HepG2 (cell line): ENCODE results near the gene PRKCZ. TPM values are rescaled to one million over a fixed set of nuclear protein-coding genes. Genes with fewer than 3 reads are reported as not detected.
A peak's percentile ranks its signal among the peaks of the same experiment; 100 is the strongest.

ENCODE experiments used
- ATF7 ChIP-seq, 2 experiments: fragments of 450-650 bp in 1 of 2; sonication (generic) in 1 of 2; formaldehyde crosslinking in 1 of 2; IDR thresholded peaks; 2 replicates each; pipeline versions ENCODE4 v1.4.0 to v1.6.1; 2016 to 2020; ENCODE audit warnings: antibody characterized with exemption in 1 of 2, mild to moderate bottlenecking in 1 of 2, missing genetic modification reagents in 1 of 2
- FOXP1 ChIP-seq, 2 experiments: fragments of 450-650 bp in 1 of 2; IDR thresholded peaks; 2 replicates each; pipeline ENCODE4 v1.6.1; 2017 to 2018; ENCODE audit warnings: antibody characterized with exemption in 1 of 2
- GATAD2A ChIP-seq: IDR thresholded peaks from 2 replicates; pipeline ENCODE4 v1.6.1; 2016
- HDAC6 ChIP-seq: fragments of 200-600 bp; sonication (generic); IDR thresholded peaks from 2 replicates; pipeline ENCODE4 v1.7.0; 2017; ENCODE audit warnings: mild to moderate bottlenecking, antibody characterized with exemption, low read length, low read depth
- HOXA9 ChIP-seq: sonication (generic); formaldehyde crosslinking; IDR thresholded peaks from 2 replicates; pipeline ENCODE4 v1.8.1; 2022; ENCODE audit warnings: missing genetic modification reagents, mild to moderate bottlenecking, moderate library complexity, borderline replicate concordance
- HOXD1 ChIP-seq: sonication (generic); formaldehyde crosslinking; IDR thresholded peaks from 2 replicates; pipeline ENCODE4 v1.5.0; 2020; ENCODE audit warnings: missing genetic modification reagents
- JUNB ChIP-seq: sonication (generic); formaldehyde crosslinking; IDR thresholded peaks from 2 replicates; pipeline ENCODE4 v1.8.0; 2022; ENCODE audit warnings: missing genetic modification reagents, mild to moderate bottlenecking, borderline replicate concordance
- KMT2B ChIP-seq: IDR thresholded peaks from 2 replicates; pipeline ENCODE4 v1.6.1; 2016; ENCODE audit warnings: missing genetic modification reagents, missing compliant biosample characterization
- MAF1 ChIP-seq: sonication (generic); formaldehyde crosslinking; IDR thresholded peaks from 2 replicates; pipeline ENCODE4 v1.5.0; 2020; ENCODE audit warnings: missing genetic modification reagents, borderline replicate concordance
- MED1 ChIP-seq: sonication (generic); formaldehyde crosslinking; IDR thresholded peaks from 2 replicates; pipeline ENCODE4 v1.4.0; 2020; ENCODE audit warnings: missing genetic modification reagents
- NFIC ChIP-seq: IDR thresholded peaks from 2 replicates; pipeline ENCODE4 v1.6.1; 2012; ENCODE audit warnings: mild to moderate bottlenecking, low read length, inconsistent platforms
- NPAS2 ChIP-seq: sonication (generic); formaldehyde crosslinking; IDR thresholded peaks from 2 replicates; pipeline ENCODE4 v1.8.0; 2022; ENCODE audit warnings: mild to moderate bottlenecking, missing genetic modification reagents, borderline replicate concordance
- NR2C2 ChIP-seq: sonication (generic); formaldehyde crosslinking; IDR thresholded peaks from 2 replicates; pipeline ENCODE4 v1.4.0; 2020; ENCODE audit warnings: missing genetic modification reagents, mild to moderate bottlenecking, moderate library complexity, borderline replicate concordance
- NR2F1 ChIP-seq, 2 experiments: fragments of 450-650 bp in 1 of 2; formaldehyde crosslinking in 1 of 2; IDR thresholded peaks; 2 replicates each; pipeline versions ENCODE4 v1.5.0 to v1.6.1; 2016 to 2020; ENCODE audit warnings: mild to moderate bottlenecking in 1 of 2, missing compliant biosample characterization in 1 of 2, missing genetic modification reagents in 1 of 2, moderate library complexity in 1 of 2
- PAWR ChIP-seq: sonication (generic); formaldehyde crosslinking; IDR thresholded peaks from 2 replicates; pipeline ENCODE4 v1.4.0; 2020; ENCODE audit warnings: missing genetic modification reagents, mild to moderate bottlenecking, borderline replicate concordance
- SALL2 ChIP-seq: sonication (generic); formaldehyde crosslinking; IDR thresholded peaks from 2 replicates; pipeline ENCODE4 v1.8.1; 2023; ENCODE audit warnings: mild to moderate bottlenecking, missing genetic modification reagents, inconsistent platforms
- SNAPC2 ChIP-seq: sonication (generic); formaldehyde crosslinking; IDR thresholded peaks from 2 replicates; pipeline ENCODE4 v1.8.1; 2022; ENCODE audit warnings: mild to moderate bottlenecking, missing genetic modification reagents
- U2AF2 ChIP-seq: fragments of 200-400 bp; formaldehyde crosslinking; IDR thresholded peaks from 2 replicates; pipeline ENCODE4 v1.6.1; 2017; ENCODE audit warnings: low read depth, mild to moderate bottlenecking, low read length
- YEATS2 ChIP-seq: sonication (generic); formaldehyde crosslinking; IDR thresholded peaks from 2 replicates; pipeline ENCODE4 v1.4.0; 2020; ENCODE audit warnings: missing genetic modification reagents, borderline replicate concordance
- ZNF331 ChIP-seq: sonication (generic); formaldehyde crosslinking; IDR thresholded peaks from 2 replicates; pipeline ENCODE4 v1.4.0; 2020; ENCODE audit warnings: missing genetic modification reagents
- ZNF333 ChIP-seq: sonication (generic); formaldehyde crosslinking; IDR thresholded peaks from 2 replicates; pipeline ENCODE4 v1.4.0; 2020; ENCODE audit warnings: mild to moderate bottlenecking, missing genetic modification reagents, borderline replicate concordance
- ZNF616 ChIP-seq: sonication (generic); formaldehyde crosslinking; IDR thresholded peaks from 2 replicates; pipeline ENCODE4 v1.5.0; 2020; ENCODE audit warnings: low read depth, mild to moderate bottlenecking, missing genetic modification reagents
- ZNF746 ChIP-seq: sonication (generic); formaldehyde crosslinking; IDR thresholded peaks from 2 replicates; pipeline ENCODE4 v1.8.0; 2022; ENCODE audit warnings: mild to moderate bottlenecking, missing genetic modification reagents
- ZSCAN31 ChIP-seq: sonication (generic); formaldehyde crosslinking; IDR thresholded peaks from 2 replicates; pipeline ENCODE4 v1.5.0; 2020; ENCODE audit warnings: low read depth, mild to moderate bottlenecking, missing genetic modification reagents
- polyA plus RNA-seq, 8 experiments: library from polyadenylated mRNA; depleted of rRNA in 3 of 8; stranded (reverse) in 7 of 8; unstranded in 1 of 8; fragments of >200 nt; fragmentation: Illumina TruSeq in 4 of 8; extraction: Trizol in 4 of 8; gene quantifications; 2 replicates each; pipeline versions ENCODE4 v1.2.1 to v1.2.3, GENCODE V29; 2011 to 2016; ENCODE audit warnings: low read depth in 4 of 8, missing spikeins in 1 of 8, mixed read lengths in 1 of 8; ENCODE audit not compliant: insufficient read depth in 1 of 8
- total RNA-seq, 5 experiments: library from RNA; depleted of rRNA; stranded (reverse); fragments of >200 nt; fragmentation: Illumina TruSeq; extraction: Trizol; gene quantifications; 2 replicates each; pipeline ENCODE4 v1.2.3, GENCODE V29; 2016; ENCODE audit warnings: low read depth in 1 of 5
- TF ChIP-seq, protein P1 (sequence below): IDR thresholded peaks from 2 replicates; pipeline ENCODE4 v1.6.1; 2018; ENCODE audit warnings: missing genetic modification reagents, mild to moderate bottlenecking, missing compliant biosample characterization
- TF ChIP-seq, protein P2 (sequence below): IDR thresholded peaks from 2 replicates; pipeline ENCODE4 v1.6.1; 2016; ENCODE audit warnings: low read depth, control low read depth
- TF ChIP-seq, protein P3 (sequence below): sonication (generic); formaldehyde crosslinking; IDR thresholded peaks from 2 replicates; pipeline ENCODE4 v1.4.0; 2020; ENCODE audit warnings: missing genetic modification reagents

Gene PRKCZ
- total and polyA plus RNA-seq, 2 of the 13 experiments (the other 11 are each of a cell fraction or from before 2014, with no cell fraction given) = 34.7 to 85.2 TPM

- TF ChIP-seq, protein P1, sequence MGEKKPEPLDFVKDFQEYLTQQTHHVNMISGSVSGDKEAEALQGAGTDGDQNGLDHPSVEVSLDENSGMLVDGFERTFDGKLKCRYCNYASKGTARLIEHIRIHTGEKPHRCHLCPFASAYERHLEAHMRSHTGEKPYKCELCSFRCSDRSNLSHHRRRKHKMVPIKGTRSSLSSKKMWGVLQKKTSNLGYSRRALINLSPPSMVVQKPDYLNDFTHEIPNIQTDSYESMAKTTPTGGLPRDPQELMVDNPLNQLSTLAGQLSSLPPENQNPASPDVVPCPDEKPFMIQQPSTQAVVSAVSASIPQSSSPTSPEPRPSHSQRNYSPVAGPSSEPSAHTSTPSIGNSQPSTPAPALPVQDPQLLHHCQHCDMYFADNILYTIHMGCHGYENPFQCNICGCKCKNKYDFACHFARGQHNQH (CRISPR knock-in tag) = peak; percentile 94
- TF ChIP-seq GATAD2A (peak; percentile 95), MED1 (CRISPR knock-in tag) (peak; percentile 84), HOXA9 (CRISPR knock-in tag) (no peak), JUNB (CRISPR knock-in tag) (no peak), ATF7 (IDR thresholded peaks at IDR 0.05) (no peak), ATF7 (CRISPR knock-in tag; IDR thresholded peaks at IDR 0.05) (0 out of 2 replicates have a peak, but pooled peaks have one; percentile 27), MAF1 (CRISPR knock-in tag) (no peak), NR2F1 (CRISPR knock-in tag; IDR thresholded peaks at IDR 0.05) (no peak; a peak in 2 of 4 replicates), ZNF331 (peak; percentile 52; the same call in 1 of the 2 replicates), NPAS2 (CRISPR knock-in tag) (no peak), PAWR (no peak), SALL2 (CRISPR knock-in tag) (no peak), HDAC6 (no peak), HOXD1 (CRISPR knock-in tag) (no peak; the same call in 1 of the 2 replicates), KMT2B (CRISPR knock-in tag) (0 out of 2 replicates have a peak, but pooled peaks have one; percentile 46), SNAPC2 (CRISPR knock-in tag) (no peak), ZSCAN31 (CRISPR knock-in tag) (peak; percentile 47; the same call in 1 of the 2 replicates), FOXP1 (IDR thresholded peaks at IDR 0.05) (no peak), FOXP1 (CRISPR knock-in tag; IDR thresholded peaks at IDR 0.05) (peak; percentile 70; the same call in 1 of the 2 replicates), NR2C2 (peak; percentile 77), ZNF746 (CRISPR knock-in tag) (peak; percentile 94), YEATS2 (CRISPR knock-in tag) (peak; percentile 54; the same call in 1 of the 2 replicates), NFIC (0 out of 2 replicates have a peak, but pooled peaks have one; percentile 61), ZNF333 (CRISPR knock-in tag) (no peak; the same call in 1 of the 2 replicates), U2AF2 (no peak), ZNF616 (CRISPR knock-in tag) (no peak)
- TF ChIP-seq, protein P2, sequence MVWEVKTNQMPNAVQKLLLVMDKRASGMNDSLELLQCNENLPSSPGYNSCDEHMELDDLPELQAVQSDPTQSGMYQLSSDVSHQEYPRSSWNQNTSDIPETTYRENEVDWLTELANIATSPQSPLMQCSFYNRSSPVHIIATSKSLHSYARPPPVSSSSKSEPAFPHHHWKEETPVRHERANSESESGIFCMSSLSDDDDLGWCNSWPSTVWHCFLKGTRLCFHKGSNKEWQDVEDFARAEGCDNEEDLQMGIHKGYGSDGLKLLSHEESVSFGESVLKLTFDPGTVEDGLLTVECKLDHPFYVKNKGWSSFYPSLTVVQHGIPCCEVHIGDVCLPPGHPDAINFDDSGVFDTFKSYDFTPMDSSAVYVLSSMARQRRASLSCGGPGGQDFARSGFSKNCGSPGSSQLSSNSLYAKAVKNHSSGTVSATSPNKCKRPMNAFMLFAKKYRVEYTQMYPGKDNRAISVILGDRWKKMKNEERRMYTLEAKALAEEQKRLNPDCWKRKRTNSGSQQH (CRISPR knock-in tag) = 0 out of 2 replicates have a peak, but pooled peaks have one; percentile 40
- TF ChIP-seq, protein P3, sequence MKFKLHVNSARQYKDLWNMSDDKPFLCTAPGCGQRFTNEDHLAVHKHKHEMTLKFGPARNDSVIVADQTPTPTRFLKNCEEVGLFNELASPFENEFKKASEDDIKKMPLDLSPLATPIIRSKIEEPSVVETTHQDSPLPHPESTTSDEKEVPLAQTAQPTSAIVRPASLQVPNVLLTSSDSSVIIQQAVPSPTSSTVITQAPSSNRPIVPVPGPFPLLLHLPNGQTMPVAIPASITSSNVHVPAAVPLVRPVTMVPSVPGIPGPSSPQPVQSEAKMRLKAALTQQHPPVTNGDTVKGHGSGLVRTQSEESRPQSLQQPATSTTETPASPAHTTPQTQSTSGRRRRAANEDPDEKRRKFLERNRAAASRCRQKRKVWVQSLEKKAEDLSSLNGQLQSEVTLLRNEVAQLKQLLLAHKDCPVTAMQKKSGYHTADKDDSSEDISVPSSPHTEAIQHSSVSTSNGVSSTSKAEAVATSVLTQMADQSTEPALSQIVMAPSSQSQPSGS (CRISPR knock-in tag) = 0 out of 2 replicates have a peak, but pooled peaks have one; percentile 48
Observed at GRCh38 chr1:2233997-2234761, 184.0 kb downstream of the PRKCZ start (continued).
